ENCODE measurements around the gene NANP. TPM values are rescaled to one million over a fixed set of nuclear protein-coding genes. Genes with fewer than 3 reads are reported as not detected.

The NANP gene
- total and polyA plus RNA-seq, 10 of the 15 experiments (the other 5 are each of a cell fraction or from before 2014, with no cell fraction given) = 4.2 to 6.7 (median 4.9) TPM

Small RNA genes within 50 kb of the gene (small RNA-seq; reads per million reads assigned to genes)
- not detected for gene RN7SL594P
- gene RNU6ATAC17P = not detected

Other genes starting within 250 kb of the NANP start
- 22.8 and 33.0 TPM in 2 replicates for gene ABHD12, start 233.2 kb downstream of the NANP start, total RNA-seq (2014; rRNA removed)
- gene ABHD12, start 233.2 kb downstream of the NANP start, total RNA-seq (2014; rRNA removed; fragmentation: Illumina TruSeq; extraction: Trizol) = 15.9 and 22.0 TPM in 2 replicates
- gene ABHD12, start 233.2 kb downstream of the NANP start, total RNA-seq (2021) = 37.1 and 42.2 TPM in 2 replicates
- gene ABHD12, start 233.2 kb downstream of the NANP start, polyA plus RNA-seq (2011; rRNA removed) = 14.2 and 16.1 TPM in 2 replicates
- 19.8 and 27.6 TPM in 2 replicates for gene ABHD12, start 233.2 kb downstream of the NANP start, polyA plus RNA-seq (2014; fragmentation: Illumina TruSeq; extraction: Trizol)
- 1 to 10 TPM; 1.5 to 4.1 TPM for gene ABHD12, start 233.2 kb downstream of the NANP start, polyA plus RNA-seq (2014; fragmentation: Nextera tagmentation; extraction: Ambion mirVana)
- gene ABHD12, start 233.2 kb downstream of the NANP start, polyA plus RNA-seq (2014; rRNA removed) = 25.7 and 28.8 TPM in 2 replicates
- gene ABHD12, start 233.2 kb downstream of the NANP start, polyA plus RNA-seq (2016; fragmentation: Nextera tagmentation; extraction: Ambion mirVana) = 10 to 100 TPM; 52.4 to 61.8 TPM
- gene GINS1, start 216.3 kb downstream of the NANP start, total RNA-seq (2014; rRNA removed) = 31.1 and 35.3 TPM in 2 replicates
- 26.1 and 29.1 TPM in 2 replicates for gene GINS1, start 216.3 kb downstream of the NANP start, total RNA-seq (2014; rRNA removed; fragmentation: Illumina TruSeq; extraction: Trizol)
- gene GINS1, start 216.3 kb downstream of the NANP start, total RNA-seq (2021) = 33.8 and 35.6 TPM in 2 replicates
- gene GINS1, start 216.3 kb downstream of the NANP start, polyA plus RNA-seq (2011; rRNA removed) = 34.1 and 47.5 TPM in 2 replicates
- gene GINS1, start 216.3 kb downstream of the NANP start, polyA plus RNA-seq (2014; fragmentation: Illumina TruSeq; extraction: Trizol) = 25.2 and 30.0 TPM in 2 replicates
- 10 to 100 TPM; 13.0 to 20.0 TPM for gene GINS1, start 216.3 kb downstream of the NANP start, polyA plus RNA-seq (2014; fragmentation: Nextera tagmentation; extraction: Ambion mirVana)
- gene GINS1, start 216.3 kb downstream of the NANP start, polyA plus RNA-seq (2014; rRNA removed) = 25.3 and 29.6 TPM in 2 replicates
- 10 to 100 TPM; 40.5 to 44.6 TPM for gene GINS1, start 216.3 kb downstream of the NANP start, polyA plus RNA-seq (2016; fragmentation: Nextera tagmentation; extraction: Ambion mirVana)
- 0.11 TPM in 2 replicates for gene NINL, start 38.5 kb downstream of the NANP start, total RNA-seq (2014; rRNA removed)
- 0.31 TPM in 1 of 2 replicates, not detected in the other for gene NINL, start 38.5 kb downstream of the NANP start, total RNA-seq (2014; rRNA removed; fragmentation: Illumina TruSeq; extraction: Trizol)
- gene NINL, start 38.5 kb downstream of the NANP start, total RNA-seq (2021) = 0.23 and 0.29 TPM in 2 replicates
- 0.12 and 0.29 TPM in 2 replicates for gene NINL, start 38.5 kb downstream of the NANP start, polyA plus RNA-seq (2011; rRNA removed)
- 0.07 TPM in 1 of 2 replicates, not detected in the other for gene NINL, start 38.5 kb downstream of the NANP start, polyA plus RNA-seq (2014; fragmentation: Illumina TruSeq; extraction: Trizol)
- gene NINL, start 38.5 kb downstream of the NANP start, polyA plus RNA-seq (2014; fragmentation: Nextera tagmentation; extraction: Ambion mirVana) = under 1 TPM in 1 of 2 experiments, not detected in 1; 0.04 TPM
- gene NINL, start 38.5 kb downstream of the NANP start, polyA plus RNA-seq (2014; rRNA removed) = 0.01 and 0.77 TPM in 2 replicates
- under 1 TPM; 0.09 to 0.25 TPM for gene NINL, start 38.5 kb downstream of the NANP start, polyA plus RNA-seq (2016; fragmentation: Nextera tagmentation; extraction: Ambion mirVana)
- 8.5 and 9.2 TPM in 2 replicates for gene ZNF337, start 72.8 kb upstream of the NANP start, total RNA-seq (2014; rRNA removed)
- gene ZNF337, start 72.8 kb upstream of the NANP start, total RNA-seq (2014; rRNA removed; fragmentation: Illumina TruSeq; extraction: Trizol) = 11.6 and 13.0 TPM in 2 replicates
- gene ZNF337, start 72.8 kb upstream of the NANP start, total RNA-seq (2021) = 9.0 and 9.6 TPM in 2 replicates
- 16.8 and 17.8 TPM in 2 replicates for gene ZNF337, start 72.8 kb upstream of the NANP start, polyA plus RNA-seq (2011; rRNA removed)
- gene ZNF337, start 72.8 kb upstream of the NANP start, polyA plus RNA-seq (2014; fragmentation: Illumina TruSeq; extraction: Trizol) = 14.9 and 18.6 TPM in 2 replicates
- gene ZNF337, start 72.8 kb upstream of the NANP start, polyA plus RNA-seq (2014; fragmentation: Nextera tagmentation; extraction: Ambion mirVana) = 1 to 10 TPM in 1 of 2 experiments, under 1 TPM in 1; 0.60 to 2.6 TPM
- gene ZNF337, start 72.8 kb upstream of the NANP start, polyA plus RNA-seq (2014; rRNA removed) = 11.6 and 12.3 TPM in 2 replicates
- 1 to 10 TPM; 4.1 to 5.7 TPM for gene ZNF337, start 72.8 kb upstream of the NANP start, polyA plus RNA-seq (2016; fragmentation: Nextera tagmentation; extraction: Ambion mirVana)

Measured in GM12878 (cell line).